ELR (cell line): ENCODE data around the gene ITGA7.

Experiments used
- DNase-seq: peaks from one replicate; pipeline ENCODE4 v3.0.0-alpha.2; 2015; ENCODE audit warnings: low read depth

ITGA7 gene

DNA sequence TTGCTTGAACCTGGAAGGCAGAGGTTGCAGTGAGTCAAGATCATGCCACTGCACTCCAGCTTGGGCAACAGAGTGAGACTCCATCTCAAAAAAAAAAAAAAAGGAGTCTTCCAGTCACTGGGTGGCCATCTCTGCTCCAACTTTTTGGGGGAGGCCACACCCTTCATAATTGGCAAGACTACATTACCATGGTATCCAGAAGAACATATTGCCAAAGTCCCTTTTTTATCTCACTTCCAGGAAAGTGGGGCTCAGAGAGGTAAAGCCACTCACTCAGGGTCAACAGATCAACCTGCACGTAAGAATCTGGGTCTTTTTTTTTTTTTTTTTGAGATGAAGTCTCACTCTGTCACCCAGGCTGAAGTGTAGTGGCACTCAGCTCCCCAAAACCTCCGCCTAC, 26.2 kb upstream of the ITGA7 start:
- no peak for DNase-seq

DNA sequence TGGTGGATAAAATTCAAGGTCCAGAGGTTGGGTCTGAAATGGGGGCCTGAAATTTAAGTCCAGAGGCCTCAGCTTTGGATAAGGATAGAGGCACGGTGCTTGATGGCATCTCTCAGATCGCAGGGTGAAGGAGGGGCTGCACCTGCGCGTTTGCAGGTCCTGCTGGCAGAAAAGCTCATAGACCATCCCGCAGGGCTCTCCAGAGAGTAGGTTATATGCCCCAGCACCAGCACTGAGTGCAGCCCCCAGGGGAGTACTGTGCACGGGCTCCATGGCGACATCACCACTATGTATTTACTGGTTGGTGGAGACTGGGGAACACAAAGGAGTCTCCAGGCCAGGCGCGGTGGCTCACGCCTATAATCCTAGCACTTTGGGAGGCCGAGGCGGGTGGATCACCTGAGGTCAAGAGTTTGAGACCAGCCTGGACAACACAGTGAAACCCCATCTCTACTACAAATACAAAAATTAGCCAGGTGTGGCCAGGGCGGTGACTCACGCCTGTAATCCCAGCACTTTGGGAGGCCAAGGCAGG, 25.4 kb upstream of the ITGA7 start:
- DNase-seq = no peak

DNA sequence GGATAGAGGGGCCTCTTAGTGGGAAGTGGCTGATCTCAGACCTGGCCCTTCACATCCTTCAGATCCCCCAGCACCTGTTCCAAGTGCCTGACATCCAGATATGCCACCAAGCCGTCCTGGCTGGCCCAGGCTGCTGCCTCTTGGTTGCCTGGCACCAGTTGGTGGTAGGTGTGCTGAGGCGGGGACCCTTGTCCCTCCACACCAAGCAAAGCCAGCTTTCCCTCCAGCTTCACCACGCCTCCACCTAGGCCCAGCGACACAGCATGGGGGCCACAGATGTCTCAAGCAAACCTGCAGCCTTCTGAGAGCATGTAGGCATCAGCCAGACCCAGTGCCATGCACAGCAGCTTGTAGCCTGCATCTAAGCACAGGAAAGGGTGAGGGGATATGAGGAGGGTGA, 24.6 kb upstream of the ITGA7 start:
- DNase-seq = no peak

DNA sequence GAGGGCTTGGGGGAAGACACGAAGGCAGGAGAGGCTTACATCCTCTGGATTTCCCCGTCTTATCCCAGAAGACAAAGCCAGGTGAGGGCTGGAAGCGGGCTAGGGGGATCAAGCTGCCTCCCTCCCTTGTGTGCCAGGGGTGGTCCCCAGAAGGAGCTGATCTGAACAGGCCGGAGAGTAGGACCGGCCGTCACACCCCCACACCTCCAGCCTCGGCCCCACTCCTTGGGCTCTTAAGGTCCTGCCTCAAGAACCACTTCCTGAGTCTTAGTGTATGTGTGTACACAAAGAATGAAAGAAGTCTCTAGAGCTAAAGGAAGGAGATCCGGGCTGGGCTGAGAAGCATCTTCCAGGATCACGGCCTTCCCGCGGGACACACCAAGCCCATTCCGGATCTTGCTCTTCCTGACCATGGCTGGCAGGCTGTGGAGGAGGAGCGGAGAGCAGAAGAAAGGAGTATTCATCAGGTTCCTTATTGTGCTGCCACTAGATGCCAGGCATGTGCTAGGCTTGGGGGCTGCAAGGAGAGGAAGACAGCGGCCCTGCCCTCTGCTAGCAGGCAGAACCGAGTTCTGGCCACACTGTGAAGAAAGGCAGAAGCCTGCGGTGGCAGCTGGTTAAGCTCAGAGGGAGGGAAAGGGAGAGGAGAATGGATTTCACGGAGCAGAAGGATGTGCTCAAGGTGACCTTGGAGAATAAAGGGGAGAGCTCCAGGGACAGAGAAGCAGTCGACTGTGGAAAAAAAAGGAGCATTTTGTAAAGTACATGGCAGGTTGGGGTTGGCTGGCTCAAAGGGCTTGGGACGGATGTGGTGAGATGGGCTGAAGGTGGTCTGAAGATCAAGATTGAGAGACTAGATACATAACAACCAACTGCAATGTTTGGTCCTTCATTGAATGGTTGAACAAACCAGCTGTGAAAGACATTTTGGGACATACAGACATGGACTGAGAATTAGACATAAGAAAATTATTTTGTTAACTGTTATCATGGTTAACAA, 22.4 kb upstream of the ITGA7 start:
- peak; percentile 82 for DNase-seq

DNA sequence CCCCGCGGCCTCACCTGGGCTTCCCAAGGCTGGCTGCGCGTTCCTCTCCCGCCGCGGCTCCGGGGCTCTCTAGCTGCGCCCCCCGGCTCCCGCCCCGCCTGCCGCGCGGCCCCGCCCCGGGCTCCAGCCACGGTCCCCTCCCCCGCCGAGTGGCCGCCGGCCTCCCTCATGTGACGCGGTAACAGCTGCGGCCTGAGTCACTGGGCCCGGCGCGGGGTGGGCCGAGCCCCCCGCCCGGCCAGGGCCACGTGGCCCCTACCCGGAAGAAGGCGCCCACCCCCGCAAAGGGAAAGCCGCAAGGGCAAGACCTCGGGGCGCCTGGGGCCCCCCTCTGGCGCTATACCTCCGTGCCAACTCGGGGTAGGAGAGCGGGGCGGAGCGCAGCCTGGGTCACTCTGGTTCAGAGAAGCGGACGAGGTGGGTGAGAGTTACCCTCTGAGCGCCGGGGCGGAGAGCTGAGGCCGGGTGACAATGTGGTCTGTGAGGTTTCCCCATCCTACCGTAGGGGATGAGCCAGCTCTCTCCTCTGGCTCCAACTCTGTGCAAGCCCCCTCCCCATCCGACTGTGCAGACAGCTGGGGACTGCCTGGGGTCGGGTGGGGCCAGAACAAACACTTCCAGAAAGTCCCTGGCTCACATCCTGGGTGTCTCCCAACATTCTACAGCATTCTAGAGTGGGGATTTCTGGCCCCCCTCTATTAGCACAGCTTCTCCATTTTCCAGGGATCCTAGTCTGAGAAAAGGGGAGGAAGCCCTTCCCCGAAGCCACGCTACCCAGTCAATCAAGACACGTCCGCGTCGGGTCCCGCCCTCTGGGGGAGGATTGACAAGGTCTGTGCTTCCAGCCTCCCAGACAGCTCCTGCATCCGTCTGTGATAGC, 21.5 kb upstream of the ITGA7 start, which contains the start of gene CD63:
TSS of gene CD63 (minus strand) at position 71 of the 880 bp plus-strand sequence. CDS start 668 bp downstream, outside the sequence.
- peak; percentile 96 for DNase-seq

DNA sequence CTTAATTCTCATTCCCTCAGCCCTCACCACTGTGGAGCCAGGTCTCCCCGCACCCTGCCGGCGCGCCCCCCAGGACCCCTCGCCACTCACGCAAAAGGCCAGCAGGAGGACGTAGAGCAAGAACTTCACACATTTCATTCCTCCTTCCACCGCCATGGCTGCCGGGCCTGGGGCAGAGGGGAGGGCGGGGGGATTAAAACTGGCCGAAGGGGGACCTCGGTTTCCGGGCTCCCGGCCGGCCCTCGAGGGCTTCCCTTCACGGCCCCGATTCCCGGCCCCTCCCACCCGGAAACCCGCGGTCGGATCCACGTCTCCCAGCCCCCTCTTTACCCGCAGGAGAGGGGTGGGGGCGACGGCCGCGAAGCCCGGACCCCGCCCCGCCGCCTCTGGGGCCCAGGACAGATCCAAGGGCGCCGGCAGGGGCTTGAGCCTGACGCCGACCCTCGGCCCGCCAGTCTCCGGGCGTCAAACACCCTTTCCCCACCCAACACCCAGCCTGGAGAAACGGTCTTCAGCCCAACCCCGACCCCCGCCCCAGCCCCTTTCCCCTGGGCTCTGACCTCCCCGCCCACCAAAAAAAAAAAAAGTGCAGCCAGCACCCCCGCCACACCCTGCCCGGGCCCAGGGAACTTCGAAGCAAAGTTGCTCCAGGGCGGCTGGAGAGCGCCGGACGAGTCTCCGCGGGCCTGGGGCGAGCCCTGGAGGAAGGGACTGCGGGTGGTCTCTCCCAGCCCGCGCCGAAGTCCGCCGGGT, 20.7 kb upstream of the ITGA7 start:
- DNase-seq = peak; percentile 74

DNA sequence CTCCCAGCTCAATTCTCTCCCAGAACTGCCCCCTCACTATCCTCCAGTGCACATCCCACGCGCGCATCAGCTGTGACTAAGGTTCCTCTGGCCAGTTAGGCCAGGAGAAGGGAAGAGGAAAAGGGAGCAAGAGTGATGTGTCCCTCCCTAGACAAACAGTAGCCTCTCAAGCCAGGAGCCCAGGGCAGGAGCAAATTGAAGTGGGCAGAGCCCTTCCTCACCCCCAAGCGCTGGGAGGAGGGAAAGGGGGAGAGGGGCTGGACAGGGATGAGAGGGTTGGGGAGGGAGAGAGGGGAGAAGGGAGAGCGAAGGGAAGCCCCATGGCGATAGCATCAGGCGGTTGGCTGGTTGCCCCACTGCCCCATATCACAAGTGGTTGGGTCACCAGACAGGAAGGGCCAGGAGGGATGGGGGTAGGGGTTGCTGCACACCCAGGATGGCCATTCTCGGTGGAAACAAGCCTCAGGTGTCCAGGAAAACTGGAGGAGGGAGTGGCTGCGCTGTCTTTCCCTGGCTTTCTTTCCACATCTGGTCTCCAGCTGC, 20.0 kb upstream of the ITGA7 start:
- DNase-seq = peak; percentile 74

DNA sequence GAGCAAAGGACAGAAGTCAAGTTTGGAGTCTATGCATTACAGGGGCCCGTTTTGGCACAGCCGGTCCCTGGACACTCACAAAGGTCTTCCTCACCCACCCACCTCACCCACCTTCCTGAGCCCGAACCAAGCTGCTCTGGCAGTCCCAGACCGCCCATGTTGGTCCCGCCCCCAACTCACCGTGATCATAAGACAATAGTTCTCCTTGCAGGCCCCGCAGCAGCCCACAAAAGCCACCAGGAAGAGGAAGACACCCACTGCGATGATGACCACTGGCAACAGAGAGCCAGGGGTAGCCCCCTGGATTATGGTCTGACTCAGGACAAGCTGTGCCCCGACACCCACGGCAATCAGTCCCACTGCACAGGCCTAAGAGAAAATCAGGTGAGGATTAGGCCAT, 19.3 kb upstream of the ITGA7 start:
- DNase-seq = no peak

DNA sequence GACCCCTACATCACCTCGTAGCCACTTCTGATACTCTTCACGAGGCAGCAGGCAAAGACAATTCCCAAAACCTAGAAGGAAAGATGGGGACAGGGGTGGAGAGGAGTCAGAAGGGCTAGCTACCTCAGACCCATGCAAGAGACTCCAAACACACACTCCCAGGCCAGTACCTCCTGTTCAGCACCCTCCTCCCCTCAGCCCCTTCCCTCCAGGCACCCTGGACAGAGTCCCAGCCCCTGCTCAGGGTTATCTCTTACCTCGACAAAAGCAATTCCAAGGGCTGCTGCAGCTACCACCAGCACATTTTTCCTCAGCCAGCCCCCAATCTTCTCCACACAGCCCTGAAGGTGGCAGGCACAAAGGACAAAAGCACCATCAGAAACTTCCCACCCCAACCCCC, 17.9 kb upstream of the ITGA7 start:
- DNase-seq = no peak

DNA sequence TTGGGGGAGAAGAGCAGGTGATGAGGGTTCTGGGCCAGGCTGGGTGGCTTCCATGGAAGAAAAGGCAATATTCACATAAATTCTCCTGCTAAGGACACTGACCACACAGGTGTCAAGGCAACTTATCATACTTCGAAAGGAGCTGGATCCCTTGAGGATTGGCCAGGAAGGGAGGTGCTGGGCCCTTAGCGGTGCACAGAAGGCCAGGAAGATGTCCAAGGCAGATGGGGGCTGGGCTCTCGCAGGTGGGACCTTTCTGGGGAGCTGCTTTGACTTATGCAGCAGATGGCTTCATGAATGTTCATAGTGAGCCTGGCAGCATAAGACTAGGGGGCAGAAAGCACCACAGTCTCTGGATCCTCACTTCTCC, 17.2 kb upstream of the ITGA7 start:
- DNase-seq = no peak

DNA sequence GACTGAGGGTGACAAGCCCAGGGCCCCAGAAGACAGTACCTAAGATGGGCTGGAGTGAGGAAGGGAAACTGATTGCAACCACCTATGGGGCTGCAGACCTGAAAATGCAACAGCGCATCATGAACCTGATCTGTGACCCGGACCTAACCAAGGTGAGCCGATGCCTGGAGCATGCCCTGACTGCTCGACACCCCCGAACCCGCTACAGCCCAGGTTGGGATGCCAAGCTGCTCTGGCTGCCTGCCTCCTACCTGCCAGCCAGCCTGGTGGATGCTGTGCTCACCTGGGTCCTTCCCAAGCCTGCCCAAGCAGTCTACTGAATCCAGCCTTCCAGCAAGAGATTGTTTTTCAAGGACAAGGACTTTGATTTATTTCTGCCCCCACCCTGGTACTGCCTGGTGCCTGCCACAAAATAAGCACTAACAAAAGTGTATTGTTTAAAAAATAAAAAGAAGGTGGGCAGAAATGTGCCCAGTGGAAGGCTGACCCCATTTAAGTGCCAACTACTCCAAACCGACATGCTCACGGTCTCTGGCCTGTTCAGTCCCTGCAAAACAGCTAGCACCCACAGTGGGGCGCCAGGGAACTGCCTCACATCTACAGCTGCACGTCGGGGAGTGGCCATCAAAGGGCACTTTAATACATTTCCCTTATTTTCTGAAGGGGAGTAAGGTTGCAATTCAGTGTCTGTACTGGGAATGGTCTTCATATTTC, 16.7 kb upstream of the ITGA7 start:
- DNase-seq = peak; percentile 76

DNA sequence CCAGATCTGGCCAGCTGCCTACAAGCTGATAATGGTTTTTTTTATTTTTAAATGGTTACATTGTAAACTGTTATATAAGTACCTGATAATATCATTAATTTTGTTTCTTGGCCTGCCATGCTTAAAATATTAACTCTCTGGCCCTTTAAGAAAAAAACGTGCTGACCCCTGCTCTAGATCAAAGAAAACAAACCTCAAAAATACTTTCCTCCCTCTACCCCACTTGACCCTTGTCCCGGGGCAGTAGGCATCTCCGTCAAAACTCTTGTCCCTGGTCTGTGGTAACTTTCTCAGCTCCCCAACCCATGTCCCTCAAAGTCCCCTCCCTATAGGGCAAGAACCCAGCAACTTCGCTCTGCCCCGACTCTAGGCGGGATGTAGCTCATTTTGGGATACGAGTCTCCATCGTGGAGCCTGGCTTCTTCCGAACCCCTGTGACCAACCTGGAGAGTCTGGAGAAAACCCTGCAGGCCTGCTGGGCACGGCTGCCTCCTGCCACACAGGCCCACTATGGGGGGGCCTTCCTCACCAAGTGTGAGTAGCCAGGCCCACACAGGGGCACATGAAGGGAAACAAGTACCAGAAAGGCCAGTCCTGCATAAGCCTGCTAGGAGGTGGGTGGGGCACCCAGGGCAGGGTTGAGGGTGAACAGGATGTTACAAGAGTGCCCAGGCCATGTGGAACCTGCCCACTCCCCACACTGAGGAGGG, 16.0 kb upstream of the ITGA7 start:
- no peak for DNase-seq

DNA sequence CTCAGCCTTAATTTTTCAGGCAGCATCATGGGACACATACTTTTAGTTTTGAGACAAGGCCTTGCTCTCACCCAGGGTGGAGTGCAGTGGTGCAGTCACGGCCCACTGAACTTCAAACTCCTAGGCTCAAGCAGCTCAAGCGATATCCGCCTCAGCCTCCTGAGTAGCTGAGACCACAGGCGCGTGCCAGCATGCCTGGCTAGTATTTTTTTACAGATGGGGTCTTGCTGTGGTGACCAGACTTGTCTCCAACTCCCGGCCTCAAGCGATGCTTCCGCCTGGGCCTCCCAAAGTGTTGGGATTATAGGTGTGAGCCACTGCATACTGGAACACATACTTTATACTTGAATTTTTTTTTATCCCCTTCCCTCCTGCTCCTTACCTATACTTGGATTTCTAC, 15.2 kb upstream of the ITGA7 start:
- no peak for DNase-seq

DNA sequence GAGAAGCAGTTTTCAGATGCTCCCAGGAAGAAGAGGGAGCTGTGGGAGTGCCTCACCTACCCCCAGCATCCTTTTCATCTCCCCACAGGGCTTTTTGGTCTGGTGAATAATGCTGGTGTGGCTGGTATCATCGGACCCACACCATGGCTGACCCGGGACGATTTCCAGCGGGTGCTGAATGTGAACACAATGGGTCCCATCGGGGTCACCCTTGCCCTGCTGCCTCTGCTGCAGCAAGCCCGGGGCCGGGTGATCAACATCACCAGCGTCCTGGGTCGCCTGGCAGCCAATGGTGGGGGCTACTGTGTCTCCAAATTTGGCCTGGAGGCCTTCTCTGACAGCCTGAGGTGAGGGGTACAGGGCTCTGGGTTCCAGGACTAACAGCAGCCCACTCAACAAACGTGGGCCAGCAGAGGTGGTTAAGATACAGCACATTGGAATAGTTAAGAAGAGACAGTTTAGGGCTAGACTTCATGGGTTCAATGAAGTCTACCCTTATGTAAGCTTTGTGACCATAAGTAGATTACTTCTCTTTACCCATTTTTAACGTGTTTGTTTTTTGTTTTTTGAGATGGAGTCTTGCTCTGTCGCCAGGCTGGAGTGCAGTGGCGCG, 14.0 kb upstream of the ITGA7 start:
- DNase-seq = no peak

DNA sequence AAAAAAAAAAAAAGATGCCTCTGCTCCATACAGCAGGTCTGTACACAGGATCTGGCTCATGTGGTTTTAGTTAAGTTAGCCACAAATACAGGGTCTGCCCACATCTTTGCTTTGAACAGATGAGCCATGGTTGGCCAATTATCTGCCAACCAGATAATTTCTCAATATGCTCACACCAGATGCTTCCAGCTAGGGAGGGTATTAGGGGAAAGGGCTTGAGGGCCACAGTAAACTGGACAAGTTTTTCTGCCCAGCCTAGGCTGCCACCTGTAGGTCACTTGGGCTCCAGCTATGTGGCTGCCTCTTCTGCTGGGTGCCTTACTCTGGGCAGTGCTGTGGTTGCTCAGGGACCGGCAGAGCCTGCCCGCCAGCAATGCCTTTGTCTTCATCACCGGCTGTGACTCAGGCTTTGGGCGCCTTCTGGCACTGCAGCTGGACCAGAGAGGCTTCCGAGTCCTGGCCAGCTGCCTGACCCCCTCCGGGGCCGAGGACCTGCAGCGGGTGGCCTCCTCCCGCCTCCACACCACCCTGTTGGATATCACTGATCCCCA, 13.3 kb upstream of the ITGA7 start:
- peak; percentile 97 for DNase-seq

DNA sequence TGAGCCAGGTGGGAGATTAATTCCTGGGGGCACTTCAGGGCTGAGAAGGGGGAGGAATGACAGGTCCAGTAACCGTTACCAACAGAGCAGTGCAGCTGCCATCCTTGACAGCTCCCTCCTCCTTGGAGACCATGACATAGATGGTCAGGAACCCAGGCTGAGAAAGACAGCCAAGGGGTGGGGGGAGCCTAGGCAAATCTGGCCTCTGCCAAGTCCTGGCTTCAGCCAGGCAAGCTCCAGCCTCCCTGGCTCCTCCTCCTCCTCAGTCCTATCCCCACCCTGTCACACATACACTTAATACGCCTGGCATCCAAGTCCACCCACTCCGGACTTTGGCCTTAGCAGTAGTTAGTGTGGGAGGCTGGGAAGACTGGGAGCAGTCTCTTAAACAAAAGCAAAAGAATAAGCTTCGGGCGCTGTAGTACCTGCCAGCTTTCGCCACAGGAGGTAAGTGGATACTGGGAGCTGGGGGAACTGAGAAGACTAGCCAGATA, 12.4 kb upstream of the ITGA7 start, which contains the start of gene RDH5:
TSS of gene RDH5 (plus strand) at position 323 of the 494 bp plus-strand sequence. CDS start 792 bp downstream, outside the sequence.
- DNase-seq = peak; percentile 49

DNA sequence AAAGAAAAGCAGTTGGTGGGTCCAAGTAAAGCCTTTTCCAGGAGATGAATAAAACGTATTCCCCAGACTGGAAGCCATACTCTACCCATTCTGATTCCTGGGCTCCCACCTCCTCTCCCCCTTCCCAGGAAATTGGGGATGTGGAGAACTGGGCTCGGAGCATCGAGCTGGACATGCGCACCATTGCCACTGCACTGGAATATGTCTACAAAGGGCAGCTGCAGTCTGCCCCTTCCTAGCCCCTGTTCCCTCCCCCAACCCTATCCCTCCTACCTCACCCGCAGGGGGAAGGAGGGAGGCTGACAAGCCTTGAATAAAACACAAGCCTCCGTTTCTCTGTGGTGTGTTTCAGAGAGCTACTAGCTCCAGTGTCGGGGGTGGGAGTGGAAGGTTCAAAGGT, 11.7 kb upstream of the ITGA7 start:
- DNase-seq = no peak

DNA sequence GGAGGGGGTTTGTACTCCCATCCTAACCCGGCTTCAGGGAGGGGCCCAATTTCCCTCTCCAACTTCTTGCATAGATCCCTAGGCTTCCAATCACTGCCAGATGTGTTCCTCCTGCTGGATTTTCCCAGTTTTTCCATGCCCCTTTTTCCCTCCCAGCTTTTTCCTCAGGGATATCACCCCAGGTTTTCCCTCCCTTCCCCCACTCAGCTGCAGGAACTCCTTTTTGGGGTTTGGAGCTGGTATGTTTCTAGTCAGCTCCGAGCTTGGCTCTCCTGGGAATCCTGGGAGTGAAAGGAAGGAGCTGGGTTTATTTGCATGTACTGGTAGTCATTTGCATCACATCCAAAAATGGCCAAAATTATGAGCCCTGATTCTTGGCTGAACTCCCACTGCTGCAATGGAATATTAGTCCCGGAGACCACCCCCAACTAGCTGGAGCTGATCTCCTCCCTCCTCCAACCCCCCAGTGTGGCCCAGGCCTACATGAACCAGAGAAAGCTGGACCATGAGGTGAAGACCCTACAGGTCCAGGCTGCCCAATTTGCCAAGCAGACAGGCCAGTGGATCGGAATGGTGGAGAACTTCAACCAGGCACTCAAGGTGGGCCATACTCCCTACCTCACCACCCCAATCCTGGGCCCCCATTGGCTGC, 11.0 kb upstream of the ITGA7 start:
- DNase-seq = no peak

DNA sequence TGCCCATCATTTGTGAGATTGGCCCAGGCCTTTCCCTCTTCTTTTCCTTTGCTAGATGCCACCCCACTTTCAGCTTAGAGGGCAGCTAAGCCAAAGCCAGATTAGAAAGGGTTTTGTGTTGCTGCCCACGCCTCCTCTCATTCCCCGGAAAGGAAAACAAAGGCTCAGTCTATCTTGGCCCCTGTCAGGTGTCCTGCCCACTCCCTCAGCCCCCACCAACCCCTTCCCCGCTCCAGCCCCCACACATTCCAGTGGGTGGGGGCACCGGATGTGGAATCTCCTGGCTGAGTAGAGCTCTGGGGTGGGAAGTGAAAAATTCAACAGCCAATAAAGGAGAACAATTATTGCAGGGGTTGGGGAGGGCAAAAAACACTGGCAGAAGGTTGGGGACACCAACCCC, 10.3 kb upstream of the ITGA7 start:
- peak; percentile 16 for DNase-seq
